HG03064 (cell line): Measurements from ENCODE around the gene C22orf15.

Source experiments
- ATAC-seq: cut with Tn5 transposase; IDR thresholded peaks from one replicate; pipeline ENCODE4 v1.9.1; 2021; ENCODE audit warnings: low read depth; ENCODE audit not compliant: unreplicated experiment

C22orf15 gene

GRCh38 chr22:23772315-23772648 lies 9.5 kb downstream of the C22orf15 start:
- no peak for ATAC-seq

- ATAC-seq, result no peak
Observed at GRCh38 chr22:23772649-23773473, 10.1 kb downstream of the C22orf15 start, which contains the start of gene MMP11. Gene MMP11 (plus strand): TSS chr22:23772849. CDS start chr22:23772871, 22 bp downstream.

DNA sequence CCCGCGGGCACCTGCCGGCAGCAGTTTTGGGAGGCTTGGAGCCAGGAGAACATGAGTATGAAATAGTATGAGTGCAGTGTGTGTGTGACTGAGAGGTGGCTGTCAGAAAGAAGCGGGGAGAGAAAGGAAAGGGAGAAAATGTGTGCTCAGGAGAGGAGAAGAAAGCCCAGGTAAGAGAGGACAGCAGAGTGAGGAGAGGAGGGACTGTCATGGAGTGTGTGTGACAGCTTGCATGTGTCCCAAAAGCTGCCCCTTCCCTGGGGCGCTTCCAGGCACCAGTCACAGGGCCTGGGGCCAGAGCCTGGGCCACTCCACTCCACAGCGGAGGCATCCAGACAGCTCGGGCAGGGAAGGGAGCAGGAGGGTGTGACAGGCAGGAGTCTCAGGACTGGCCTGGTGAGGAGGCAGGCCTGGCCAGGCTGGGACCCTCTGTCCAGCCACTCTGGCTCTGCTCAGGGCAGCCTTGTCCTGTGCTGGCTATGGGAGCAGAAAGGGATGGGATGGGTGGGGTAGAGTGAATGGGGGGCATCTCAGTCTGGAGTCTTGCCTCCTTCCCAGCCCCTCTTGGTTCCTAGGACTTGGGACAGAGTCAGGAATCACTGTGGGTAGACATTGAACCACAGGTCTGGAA lies 10.8 kb downstream of the C22orf15 start:
- ATAC-seq, result no peak

- no peak for ATAC-seq
Observed at GRCh38 chr22:23774114-23774921, 11.5 kb downstream of the C22orf15 start.

DNA sequence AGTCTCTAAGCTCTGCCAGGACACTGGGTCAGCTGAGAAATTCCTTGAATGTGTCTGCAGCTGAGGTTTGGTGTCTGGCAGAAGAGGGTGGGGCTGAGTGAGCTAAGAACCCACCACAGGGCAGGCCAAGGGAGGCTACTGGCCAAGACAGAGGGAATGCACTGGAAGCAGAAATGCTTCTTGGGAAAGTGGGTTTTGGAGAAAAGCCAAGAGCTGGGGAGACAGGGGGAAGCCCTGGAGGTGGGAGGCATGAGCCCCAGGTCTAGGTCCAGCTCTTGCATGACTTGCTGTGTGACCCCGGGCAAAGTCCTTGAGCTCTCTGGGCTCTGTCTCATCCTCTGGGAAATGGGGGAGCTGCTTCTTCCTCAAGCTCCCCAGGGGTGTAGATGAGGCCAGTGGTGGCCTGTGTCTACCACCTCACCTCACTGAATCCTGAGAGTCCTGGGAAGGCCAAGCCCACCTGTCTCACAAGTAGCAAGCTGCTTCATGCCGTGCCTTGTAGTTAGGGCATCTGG lies 12.2 kb downstream of the C22orf15 start:
- ATAC-seq, result no peak

GRCh38 chr22:23775779-23776375 lies 13.1 kb downstream of the C22orf15 start:
- ATAC-seq, result no peak

DNA sequence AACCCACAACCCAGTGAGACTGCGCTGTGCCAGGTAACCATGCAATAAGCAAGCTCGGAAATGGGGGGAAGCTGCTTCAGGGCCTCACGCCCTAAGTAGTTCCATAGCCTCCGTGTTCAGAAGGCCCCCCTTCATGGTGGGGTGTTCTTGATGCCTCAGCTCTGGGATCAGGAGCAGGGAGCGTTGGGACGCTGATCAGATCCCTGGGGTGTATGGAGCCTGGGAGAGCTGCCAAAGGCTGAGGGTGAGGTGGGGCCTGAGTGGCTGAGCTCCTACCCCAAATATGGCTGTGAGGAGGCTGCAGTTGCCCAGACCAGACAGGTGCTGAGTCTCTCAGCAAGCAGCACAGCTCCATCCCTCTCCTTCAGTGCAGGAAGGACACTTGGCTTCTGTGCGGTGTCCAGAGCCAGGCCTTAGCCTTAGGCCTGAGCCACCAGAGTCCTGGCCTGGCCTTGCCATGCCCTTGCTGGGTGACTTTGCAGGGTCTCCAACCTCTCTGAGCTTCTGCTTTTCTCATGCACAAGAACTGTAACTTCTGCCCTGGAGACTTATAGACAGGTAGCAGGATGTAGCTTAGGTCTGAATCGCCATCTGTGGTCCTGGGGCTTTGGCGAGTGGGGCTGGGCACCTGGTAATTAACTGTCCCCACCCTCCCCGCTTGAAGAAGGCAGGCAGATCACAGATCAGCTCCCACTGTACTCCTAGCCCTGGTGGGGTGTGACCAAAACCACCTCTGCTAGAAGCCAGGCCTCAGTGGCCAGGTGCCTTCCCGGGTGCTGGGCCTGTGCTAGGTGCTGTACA lies 15.2 kb downstream of the C22orf15 start:
- no peak for ATAC-seq

DNA sequence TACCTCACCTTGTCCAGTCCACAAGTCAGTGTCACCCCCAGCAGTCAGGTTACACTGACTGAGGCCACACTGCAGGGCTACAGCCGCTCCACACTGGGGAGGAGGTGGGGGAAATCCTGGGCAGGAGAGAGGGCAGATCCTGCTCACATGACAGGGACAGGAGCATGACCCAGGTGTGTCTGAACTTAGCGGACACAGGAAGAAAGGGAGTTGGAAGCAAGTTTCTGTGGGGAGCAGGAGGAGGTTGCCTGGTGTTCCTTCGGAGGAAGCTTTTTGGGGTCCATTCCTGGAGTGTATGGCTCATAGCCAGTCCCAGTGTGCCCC lies 15.7 kb downstream of the C22orf15 start:
- ATAC-seq, result no peak

GRCh38 chr22:23779083-23779482 lies 16.3 kb downstream of the C22orf15 start:
- no peak for ATAC-seq

DNA sequence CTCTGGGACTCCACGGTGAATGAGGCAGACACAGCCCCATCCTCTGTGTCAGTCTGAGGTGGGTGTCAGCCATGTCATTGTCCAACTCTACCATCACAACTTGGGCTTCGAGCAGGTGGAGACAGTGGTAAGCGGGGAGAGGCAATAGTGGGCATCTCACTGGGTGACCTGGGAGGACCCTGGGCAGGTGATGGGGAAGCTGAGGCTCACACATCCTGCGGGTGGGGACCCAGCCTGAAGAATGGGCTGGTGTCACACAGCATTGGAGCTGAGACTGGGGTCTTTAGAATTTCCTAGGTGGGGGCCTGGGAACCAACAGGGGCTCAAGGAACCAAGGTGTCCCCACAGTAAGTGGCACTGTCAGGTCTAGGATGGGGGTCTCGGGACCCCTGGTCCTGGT lies 16.9 kb downstream of the C22orf15 start:
- ATAC-seq, result no peak

DNA sequence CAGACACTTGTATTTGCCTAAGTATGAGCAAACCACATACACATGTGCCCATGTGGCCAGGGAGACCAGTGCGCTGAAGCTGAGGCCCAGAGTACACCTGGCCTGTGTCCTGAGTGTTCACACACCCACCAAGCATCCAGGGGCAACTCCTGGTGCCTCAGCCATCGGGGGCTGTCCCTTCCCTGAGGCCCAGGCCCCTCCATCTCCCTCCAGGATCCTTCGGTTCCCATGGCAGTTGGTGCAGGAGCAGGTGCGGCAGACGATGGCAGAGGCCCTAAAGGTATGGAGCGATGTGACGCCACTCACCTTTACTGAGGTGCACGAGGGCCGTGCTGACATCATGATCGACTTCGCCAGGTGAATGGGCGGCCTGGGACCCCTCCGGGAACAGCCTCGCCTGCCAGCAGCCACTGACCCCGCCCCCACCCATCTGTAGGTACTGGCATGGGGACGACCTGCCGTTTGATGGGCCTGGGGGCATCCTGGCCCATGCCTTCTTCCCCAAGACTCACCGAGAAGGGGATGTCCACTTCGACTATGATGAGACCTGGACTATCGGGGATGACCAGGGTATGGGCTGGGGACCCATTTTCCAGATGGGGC lies 17.5 kb downstream of the C22orf15 start:
- no peak for ATAC-seq

GRCh38 chr22:23781065-23781464 lies 18.3 kb downstream of the C22orf15 start:
- no peak for ATAC-seq

- ATAC-seq, result no peak
Observed at GRCh38 chr22:23781511-23782183, 18.9 kb downstream of the C22orf15 start.

GRCh38 chr22:23782252-23782651 lies 19.5 kb downstream of the C22orf15 start:
- ATAC-seq, result no peak

DNA sequence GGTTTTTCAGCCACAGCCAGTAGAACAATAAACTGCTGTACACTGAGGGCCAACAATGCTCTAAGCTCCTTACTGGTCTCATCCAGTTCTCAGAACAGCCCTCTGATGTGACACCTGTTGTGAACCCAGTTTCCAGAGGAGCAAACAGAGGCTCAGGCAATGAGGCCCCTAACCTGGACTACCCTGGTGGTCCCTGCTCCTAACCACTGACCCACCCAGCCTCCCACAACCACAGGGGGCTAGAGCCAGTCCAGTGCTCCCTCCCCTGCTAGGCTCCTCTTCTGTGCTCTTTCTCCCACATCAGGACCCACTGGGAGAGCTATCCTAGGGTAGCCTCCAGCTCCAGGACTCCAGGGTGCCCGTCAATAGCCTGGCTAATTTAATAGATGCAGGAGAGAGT lies 19.9 kb downstream of the C22orf15 start:
- ATAC-seq, result no peak

DNA sequence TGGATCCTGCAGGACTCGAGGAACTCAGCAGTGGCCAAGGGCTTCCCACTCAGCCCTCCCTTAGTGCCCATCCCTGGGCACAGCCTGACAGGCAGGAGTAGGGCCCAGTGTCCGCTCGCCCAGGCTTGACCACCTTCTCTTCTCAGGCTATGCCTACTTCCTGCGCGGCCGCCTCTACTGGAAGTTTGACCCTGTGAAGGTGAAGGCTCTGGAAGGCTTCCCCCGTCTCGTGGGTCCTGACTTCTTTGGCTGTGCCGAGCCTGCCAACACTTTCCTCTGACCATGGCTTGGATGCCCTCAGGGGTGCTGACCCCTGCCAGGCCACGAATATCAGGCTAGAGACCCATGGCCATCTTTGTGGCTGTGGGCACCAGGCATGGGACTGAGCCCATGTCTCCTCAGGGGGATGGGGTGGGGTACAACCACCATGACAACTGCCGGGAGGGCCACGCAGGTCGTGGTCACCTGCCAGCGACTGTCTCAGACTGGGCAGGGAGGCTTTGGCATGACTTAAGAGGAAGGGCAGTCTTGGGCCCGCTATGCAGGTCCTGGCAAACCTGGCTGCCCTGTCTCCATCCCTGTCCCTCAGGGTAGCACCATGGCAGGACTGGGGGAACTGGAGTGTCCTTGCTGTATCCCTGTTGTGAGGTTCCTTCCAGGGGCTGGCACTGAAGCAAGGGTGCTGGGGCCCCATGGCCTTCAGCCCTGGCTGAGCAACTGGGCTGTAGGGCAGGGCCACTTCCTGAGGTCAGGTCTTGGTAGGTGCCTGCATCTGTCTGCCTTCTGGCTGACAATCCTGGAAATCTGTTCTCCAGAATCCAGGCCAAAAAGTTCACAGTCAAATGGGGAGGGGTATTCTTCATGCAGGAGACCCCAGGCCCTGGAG lies 20.7 kb downstream of the C22orf15 start:
- ATAC-seq, result no peak

- ATAC-seq, result no peak
Observed at GRCh38 chr22:23784215-23784732, 21.5 kb downstream of the C22orf15 start.

DNA sequence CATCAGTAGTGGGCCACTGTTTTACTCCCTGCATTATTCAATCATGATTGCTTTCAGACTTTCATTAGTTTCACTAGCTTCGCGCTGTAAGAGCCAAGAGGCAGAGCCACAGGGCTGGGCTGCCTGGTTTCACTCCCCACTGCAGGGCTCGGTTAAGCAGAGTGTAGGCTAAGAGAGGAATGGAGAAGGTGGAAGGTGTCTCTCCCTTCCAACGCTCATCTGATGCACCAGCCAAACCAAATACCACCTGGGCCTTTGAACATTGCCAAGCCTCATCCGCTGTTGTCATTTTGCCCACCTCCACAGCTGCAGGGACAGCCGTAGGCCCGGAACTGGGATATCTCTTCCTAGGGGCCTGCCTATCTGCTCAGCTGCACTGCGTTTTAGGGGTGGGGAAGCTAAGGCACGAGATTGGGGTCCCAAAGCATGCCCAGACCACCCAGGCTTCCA lies 23.5 kb downstream of the C22orf15 start:
- no peak for ATAC-seq
